GDM1 (cell line): Measurements from ENCODE around the gene PLCD3.
A peak's percentile ranks its signal among the peaks of the same experiment; 100 is the strongest.

Experiments used
- DNase-seq: peaks from one replicate; lab custom pipeline; 2025; lab: John Stamatoyannopoulos, UW

Gene PLCD3, protein sequence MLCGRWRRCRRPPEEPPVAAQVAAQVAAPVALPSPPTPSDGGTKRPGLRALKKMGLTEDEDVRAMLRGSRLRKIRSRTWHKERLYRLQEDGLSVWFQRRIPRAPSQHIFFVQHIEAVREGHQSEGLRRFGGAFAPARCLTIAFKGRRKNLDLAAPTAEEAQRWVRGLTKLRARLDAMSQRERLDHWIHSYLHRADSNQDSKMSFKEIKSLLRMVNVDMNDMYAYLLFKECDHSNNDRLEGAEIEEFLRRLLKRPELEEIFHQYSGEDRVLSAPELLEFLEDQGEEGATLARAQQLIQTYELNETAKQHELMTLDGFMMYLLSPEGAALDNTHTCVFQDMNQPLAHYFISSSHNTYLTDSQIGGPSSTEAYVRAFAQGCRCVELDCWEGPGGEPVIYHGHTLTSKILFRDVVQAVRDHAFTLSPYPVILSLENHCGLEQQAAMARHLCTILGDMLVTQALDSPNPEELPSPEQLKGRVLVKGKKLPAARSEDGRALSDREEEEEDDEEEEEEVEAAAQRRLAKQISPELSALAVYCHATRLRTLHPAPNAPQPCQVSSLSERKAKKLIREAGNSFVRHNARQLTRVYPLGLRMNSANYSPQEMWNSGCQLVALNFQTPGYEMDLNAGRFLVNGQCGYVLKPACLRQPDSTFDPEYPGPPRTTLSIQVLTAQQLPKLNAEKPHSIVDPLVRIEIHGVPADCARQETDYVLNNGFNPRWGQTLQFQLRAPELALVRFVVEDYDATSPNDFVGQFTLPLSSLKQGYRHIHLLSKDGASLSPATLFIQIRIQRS

GRCh38 chr17:45132320-45132571 lies at the start of gene PLCD3:
Gene PLCD3 (minus strand): TSS chr17:45132515. CDS start chr17:45132410, 105 bp downstream.
- DNase-seq: no peak

GRCh38 chr17:45177563-45177962 lies 45.2 kb upstream of the PLCD3 start:
- DNase-seq: no peak

GRCh38 chr17:45175759-45176115 lies 43.4 kb upstream of the PLCD3 start:
- DNase-seq: no peak

DNA sequence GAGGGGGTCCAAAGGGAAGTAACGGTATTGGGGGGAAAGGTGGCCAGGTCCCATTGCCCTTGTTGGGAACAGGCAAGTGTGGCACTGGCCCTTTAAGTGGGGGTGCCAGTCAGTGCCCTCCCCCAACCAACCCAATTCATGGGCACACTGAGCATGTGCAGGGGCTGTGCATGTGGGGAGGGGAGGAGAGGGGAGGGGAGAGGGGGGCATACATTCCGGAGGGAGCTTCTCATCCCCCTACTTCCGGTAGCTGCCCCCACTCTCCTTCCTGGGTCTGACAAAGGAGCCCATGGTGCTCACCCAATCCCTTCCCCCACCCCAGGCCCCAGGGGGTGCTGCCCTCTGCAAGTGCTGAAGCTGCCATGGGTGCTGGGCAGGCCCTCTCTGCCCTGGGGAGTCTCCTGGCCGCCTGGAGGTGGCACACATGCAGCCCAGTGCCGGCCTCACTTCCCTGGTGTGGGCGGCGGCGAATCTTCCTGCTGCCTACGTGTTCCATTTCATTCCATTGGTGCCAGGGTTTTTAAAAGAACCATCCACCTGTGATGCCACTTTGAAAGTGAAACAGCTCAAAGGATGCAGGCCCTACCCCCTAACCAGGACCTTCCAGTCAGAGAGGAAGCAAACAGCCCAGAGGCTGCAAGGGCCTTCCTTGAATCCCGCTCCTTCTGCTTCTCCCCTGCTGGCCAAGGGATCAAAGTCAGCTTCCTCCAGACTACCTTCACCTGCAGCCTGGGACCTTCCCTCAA lies 40.4 kb upstream of the PLCD3 start:
- DNase-seq: peak; percentile 69

- no peak for DNase-seq
These were observed 39.9 kb upstream of the PLCD3 start for GRCh38 chr17:45172232-45172540.

- DNase-seq: no peak
These were observed 39.3 kb upstream of the PLCD3 start for GRCh38 chr17:45171338-45172231.

- DNase-seq: no peak
These were observed 38.6 kb upstream of the PLCD3 start for GRCh38 chr17:45170931-45171337.

- DNase-seq: no peak
These were observed 38.1 kb upstream of the PLCD3 start for GRCh38 chr17:45170280-45170930.

- no peak for DNase-seq
These were observed 36.9 kb upstream of the PLCD3 start for GRCh38 chr17:45168991-45169752.

DNA sequence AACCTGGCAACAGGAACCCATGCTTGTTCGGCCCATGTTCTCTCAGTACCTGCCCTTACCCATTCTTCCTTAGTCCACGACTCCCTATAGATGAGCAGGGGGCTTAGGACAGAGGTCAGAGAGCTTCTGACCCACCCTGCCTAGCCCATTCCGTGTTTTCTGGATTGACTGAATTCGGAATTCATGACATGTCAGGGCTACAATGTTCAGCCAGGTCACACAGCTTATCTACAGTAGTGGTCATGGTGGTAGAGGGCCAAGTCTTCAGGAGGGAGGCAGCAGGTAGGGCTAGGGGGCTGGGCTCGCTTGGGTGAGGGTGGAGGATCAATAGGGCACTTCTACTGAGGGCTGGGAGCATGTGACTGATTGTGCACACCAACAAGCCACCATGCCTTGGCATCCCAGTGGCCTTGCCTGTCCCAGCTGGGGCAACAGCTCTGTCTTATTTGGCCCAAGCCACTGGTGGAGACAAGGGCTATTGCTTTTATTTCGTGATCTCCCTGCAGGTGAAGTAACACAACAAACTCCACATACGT lies 32.5 kb upstream of the PLCD3 start:
- no peak for DNase-seq

GRCh38 chr17:45162025-45162687 lies 29.8 kb upstream of the PLCD3 start:
- DNase-seq: no peak

DNA sequence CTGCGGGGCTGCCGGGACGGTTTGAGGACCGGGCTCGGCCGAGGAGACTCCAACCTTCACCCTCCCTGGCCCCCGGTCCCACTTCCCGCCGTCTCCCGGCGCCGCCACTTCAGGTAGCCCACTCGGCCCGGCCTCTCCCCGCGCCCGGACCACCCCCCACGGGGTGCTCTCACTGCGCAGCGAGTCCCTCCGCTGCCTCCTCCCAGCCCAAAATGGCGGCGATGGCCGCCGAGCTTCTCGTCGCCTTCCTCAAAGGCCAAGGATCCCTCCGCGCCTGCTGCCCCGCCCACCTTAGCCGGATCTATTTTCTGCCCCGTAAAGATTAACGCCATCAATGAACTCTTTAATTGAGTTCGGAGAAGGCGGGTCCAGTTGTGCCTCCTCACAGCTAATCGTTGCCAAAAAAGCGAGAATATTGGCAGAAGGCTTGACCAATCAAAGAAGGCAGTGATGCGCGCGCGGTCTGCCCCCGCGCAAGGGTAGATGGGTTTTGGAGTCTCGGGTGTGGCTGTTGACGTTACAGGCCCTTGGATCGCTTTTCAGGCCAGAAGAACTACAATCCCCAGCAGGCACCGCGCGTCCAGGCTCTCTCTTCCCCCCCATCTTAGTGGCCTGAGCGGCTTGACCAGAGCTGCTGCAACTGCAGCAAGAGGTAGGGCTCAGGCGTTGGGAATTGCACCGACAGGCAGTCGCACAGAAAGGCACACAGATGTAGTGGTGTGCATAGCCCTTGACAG lies 29.1 kb upstream of the PLCD3 start, which contains the start of gene HEXIM2:
Gene HEXIM2, plus strand, starts transcription at position 588 of the 737 bp plus-strand sequence. CDS start 919 bp downstream, outside the sequence.
- peak; percentile 99 for DNase-seq

GRCh38 chr17:45160447-45161287 lies 28.4 kb upstream of the PLCD3 start:
- peak; percentile 33 for DNase-seq

DNA sequence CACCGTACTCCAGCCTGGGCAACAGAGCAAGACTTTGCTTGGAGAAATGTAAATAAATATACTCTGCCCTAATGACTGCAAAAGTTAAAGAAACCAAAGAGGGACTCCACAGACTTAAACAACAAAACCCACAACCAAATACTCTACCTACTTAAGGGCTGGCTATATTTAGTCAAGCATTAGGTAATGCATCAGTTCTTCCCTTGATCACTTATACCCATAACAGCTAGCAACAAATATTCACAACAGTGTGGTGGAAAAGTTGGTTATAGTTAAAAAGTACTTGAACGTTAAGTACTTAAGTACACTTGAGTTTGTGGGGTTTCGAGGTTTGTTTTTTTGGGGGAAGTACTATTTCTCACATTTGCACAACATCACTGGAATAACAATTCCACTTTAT lies 23.9 kb upstream of the PLCD3 start:
- DNase-seq: no peak

GRCh38 chr17:45155483-45155882 lies 23.2 kb upstream of the PLCD3 start:
- no peak for DNase-seq

DNA sequence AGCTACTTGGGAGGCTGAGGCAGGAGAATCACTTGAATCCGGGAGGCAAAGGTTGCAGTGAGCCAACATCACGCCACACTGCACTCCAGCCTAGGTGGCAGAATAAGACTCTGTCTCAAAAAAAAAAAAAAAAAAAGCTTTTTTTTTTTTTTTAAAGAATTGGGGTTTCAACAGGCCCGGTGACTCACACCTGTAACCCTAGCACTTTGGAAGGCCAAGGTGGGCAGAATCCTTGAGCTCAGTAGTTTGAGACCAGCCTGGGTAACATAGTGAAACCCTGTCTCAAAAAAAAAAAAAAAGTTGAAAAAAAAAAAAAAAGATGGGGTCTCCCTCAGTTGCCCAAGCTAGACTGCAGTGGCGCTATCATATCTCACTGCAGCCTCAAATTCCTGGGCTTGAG lies 22.7 kb upstream of the PLCD3 start:
- DNase-seq: no peak

DNA sequence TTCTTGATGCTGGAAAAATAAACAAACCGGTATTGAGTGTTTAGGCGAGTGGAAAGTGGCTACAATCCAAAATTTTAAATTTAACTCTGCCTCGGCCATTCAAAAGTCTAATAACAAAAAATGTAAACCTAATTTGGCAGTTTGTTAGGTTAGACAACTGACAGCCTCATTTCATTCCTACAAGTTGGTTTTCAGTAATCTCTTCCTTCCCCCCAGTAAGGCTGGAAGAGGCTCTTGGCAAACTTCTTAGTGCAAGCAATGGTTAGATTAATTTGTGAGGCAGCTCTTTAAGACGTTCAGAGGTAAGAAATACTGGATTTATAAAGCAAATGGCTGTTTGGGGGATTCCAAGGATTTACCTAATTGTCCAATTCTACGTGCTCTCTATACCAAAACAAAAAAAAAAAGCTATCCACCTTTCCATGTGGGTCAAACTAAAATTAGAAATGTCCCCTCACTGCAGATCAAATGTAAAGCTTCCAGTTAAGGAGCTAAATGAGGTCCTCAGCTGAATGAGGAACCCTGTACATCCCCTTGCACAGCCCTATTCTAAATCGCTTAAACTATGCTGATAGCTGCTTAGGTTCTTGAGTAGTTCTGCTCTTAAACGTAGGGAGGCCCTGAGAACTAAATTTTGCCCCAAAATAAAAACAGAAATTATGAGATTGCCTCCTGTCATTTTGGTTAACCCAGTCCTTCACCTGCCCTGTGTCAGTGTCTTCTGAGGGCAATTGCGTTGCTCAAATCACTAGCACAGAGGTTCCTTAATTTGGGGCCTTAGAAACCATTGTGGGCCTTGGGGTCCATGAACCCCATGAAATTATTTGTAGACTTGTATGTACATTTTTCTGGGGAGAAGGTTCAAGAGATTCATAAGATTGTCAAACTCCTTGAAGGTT lies 18.8 kb upstream of the PLCD3 start:
- peak; percentile 13 for DNase-seq
